NB4 (cell line): ENCODE measurements around the gene GPRASP1.

Experiments
- CTCF ChIP-seq: IDR thresholded peaks from one replicate; pipeline ENCODE4 v1.5.1; 2012; ENCODE audit warnings: low read depth, low read length
- MAX ChIP-seq: IDR thresholded peaks from 2 replicates; pipeline ENCODE4 v1.6.1; 2011; ENCODE audit warnings: low read depth, low read length
- MYC ChIP-seq: IDR thresholded peaks from 2 replicates; pipeline ENCODE4 v1.6.1; 2011; ENCODE audit warnings: low read depth, low read length
- POLR2A ChIP-seq: IDR thresholded peaks from 2 replicates; pipeline ENCODE4 v1.6.1; 2011; ENCODE audit warnings: mild to moderate bottlenecking; ENCODE audit not compliant: insufficient read length; ENCODE audit errors: extremely low read depth

GRCh38 chrX:102624105-102624504 is 27.2 kb upstream of the GPRASP1 start:
- no peak for TF ChIP-seq CTCF
- TF ChIP-seq POLR2A, result no peak
- TF ChIP-seq MYC, result no peak
- no peak for TF ChIP-seq MAX
